ENCODE results near the gene ABHD17A. TPM values are rescaled to one million over a fixed set of nuclear protein-coding genes. Genes with fewer than 3 reads are reported as not detected.

ABHD17A gene
- total RNA-seq, 1 experiment from 2014 or later = 60.7 TPM

- H3K4me3 Mint-ChIP-seq = no peak overlapping the region
- peaks cover 7% of the 10 kb centered on the region for H3K36me3 Mint-ChIP-seq
- ChIA-PET CTCF (interaction anchor here (0.5 to 0.8 kb wide), 2 partner anchors 13 to 86 kb away, joined by 4 to 6 read pairs; no protein-coding TSS in a partner anchor), POLR2A (no interaction called here)
- no peaks in the 10 kb centered on the region for H3K4me1 Mint-ChIP-seq
- TF ChIP-seq ARID4B (CRISPR knock-in tag; IDR thresholded peaks at IDR 0.05; ENCODE audit: borderline replicate concordance) (no peak), ZNF281 (CRISPR knock-in tag; IDR thresholded peaks at IDR 0.05) (no peak), ETV6 (CRISPR knock-in tag; IDR thresholded peaks at IDR 0.05) (no peak), RELA (CRISPR knock-in tag; IDR thresholded peaks at IDR 0.05; ENCODE audit: borderline replicate concordance) (no peak), MYBL2 (CRISPR knock-in tag; IDR thresholded peaks at IDR 0.05) (no peak), AR (CRISPR knock-in tag; IDR thresholded peaks at IDR 0.05) (no peak), NFYB (CRISPR knock-in tag; conservative IDR thresholded peaks at IDR 0.05; ENCODE audit: low read depth) (no peak), RORB (CRISPR knock-in tag; IDR thresholded peaks at IDR 0.05) (no peak), HMGXB4 (CRISPR knock-in tag; IDR thresholded peaks at IDR 0.05) (no peak), ZNF512 (CRISPR knock-in tag; IDR thresholded peaks at IDR 0.05; ENCODE audit: borderline replicate concordance) (no peak), ELF4 (CRISPR knock-in tag; IDR thresholded peaks at IDR 0.05; ENCODE audit: low read depth) (no peak), CTCF (IDR thresholded peaks at IDR 0.05) (no peak), NFE2L1 (CRISPR knock-in tag; IDR thresholded peaks at IDR 0.05) (no peak), NFATC4 (CRISPR knock-in tag; IDR thresholded peaks at IDR 0.05) (no peak), OVOL2 (CRISPR knock-in tag; IDR thresholded peaks at IDR 0.05; ENCODE audit: borderline replicate concordance) (no peak)
- DNase-seq (ENCODE audit: low spot score) = no peak
- no peak for ATAC-seq
- peaks cover 23% of the 10 kb centered on the region for H3K27me3 Mint-ChIP-seq (ENCODE audit: low read depth)
- H3K27ac Mint-ChIP-seq = no peak overlapping the region
- H3K9me3 Mint-ChIP-seq = peaks cover 12% of the 10 kb centered on the region
Measured at GRCh38 chr19:1933244-1933643, 47.9 kb upstream of the ABHD17A start.
